GM19463 (cell line): ENCODE data around the gene PPP2R5A.

Source experiments
- ATAC-seq: cut with Tn5 transposase; IDR thresholded peaks from one replicate; pipeline ENCODE4 v1.9.1; 2021; ENCODE audit warnings: mild to moderate bottlenecking, moderate library complexity; ENCODE audit not compliant: unreplicated experiment

PPP2R5A gene

DNA sequence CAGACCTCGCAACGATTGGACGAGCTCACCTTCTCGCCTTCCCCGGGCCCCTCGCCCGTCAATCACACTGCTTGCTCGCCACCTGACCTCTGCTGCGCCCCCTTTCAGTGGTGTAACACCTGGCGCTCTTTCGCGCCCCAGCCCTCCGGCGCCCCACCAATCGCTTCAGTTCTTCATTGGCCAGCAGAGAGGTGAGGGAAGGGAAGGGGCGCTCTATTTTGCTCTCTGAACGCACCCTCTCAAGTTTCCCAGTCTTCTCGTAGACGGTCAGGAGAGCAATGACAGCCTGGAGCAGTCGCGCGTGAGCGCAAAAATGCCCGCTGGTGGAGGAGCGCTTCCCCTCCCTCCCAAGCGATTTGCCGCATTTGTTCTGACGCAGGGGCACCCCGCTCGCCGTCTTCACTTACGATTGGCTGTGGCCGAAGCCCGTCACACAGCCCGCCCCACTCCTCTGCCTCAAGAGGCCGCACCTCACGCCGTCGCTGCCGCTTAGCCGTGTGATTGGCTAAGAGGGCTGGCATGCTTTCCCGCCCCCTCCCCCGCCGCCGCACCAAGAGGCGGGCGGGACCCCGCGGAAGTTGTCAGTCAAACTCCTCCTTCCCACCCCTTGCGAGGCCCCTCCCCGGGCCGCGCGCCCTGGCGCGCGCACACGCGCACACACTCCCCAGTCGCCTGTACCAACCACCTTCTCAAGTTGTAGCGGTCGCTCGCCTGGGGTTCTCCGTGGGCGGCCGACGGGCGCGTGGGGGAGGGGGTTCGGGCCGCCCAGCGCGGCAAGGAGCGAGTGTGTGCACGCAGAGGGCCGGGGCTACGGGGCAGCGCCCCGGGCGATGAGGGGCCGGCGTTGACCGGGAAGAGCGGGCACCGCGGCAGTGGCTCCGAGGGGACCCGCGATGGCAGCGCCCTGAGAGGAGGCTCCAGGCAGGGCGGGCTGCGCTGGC lies at the start of gene PPP2R5A:
TSS of gene PPP2R5A (plus strand) at position 667 of the 941 bp plus-strand sequence. CDS start 701 bp downstream, outside the sequence.
- ATAC-seq = peak; percentile 90

DNA sequence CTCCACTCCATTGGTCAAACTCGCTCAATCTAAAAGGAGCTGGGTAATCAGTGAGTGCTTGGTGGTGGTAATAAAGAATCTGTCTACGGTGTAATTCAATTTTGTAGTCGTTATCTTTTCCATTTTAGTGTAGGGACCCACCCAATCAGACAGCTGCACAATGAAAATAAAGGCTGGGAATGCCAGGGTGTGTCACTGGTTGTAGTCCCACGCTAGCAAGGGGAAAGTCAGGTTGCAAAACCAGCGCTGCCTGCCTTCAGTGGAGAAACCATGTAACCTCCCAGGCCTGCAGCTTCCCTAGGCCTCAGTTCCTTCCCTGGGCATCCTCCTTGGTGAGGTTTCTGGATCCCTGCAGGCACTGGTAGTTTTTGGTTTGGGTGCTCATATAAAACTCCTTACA lies 49.4 kb upstream of the PPP2R5A start:
- no peak for ATAC-seq

GRCh38 chr1:212236664-212237220 lies 48.5 kb upstream of the PPP2R5A start:
- ATAC-seq = no peak

DNA sequence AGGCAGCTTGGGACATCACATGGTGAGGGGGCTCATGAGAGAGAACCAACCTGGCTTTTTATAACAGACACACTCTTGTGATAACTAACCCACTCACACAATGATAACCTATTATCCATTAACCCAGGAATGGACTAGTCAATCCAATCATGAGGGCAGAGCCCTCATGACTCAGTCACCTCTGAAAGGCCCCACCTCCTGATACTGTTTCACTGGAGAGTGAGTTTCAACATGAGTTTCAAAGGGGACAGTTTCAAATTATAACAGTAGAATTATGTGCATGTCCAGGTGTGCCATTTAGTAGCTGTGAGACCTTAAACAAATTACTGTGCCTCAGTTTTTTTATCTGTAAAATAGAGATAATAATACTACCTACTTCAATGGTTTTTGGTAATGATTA lies 47.6 kb upstream of the PPP2R5A start:
- peak; percentile 90 for ATAC-seq

DNA sequence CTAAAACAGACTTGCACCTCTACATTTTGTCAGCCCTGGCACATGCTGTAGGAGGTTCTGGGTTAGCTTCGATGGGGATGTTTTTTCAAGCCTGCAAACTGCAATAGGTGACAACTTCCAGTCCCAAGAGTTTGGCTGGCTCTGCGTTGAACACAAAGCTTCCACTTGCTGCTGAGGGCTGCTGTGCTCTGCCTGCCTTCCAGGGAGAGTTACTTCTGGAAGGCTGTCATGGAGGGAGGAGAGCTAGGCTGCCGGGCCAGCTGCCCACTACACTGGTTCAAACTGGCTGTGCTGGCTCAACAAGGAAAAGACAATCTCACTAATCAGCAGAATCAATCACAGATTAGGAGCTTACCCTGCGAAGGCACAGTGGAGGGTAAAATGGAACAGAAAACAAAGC lies 46.7 kb upstream of the PPP2R5A start:
- no peak for ATAC-seq

- ATAC-seq = no peak
These were observed 43.7 kb upstream of the PPP2R5A start for GRCh38 chr1:212241501-212241900.

- ATAC-seq = no peak
These were observed 43.3 kb upstream of the PPP2R5A start for GRCh38 chr1:212241957-212242287.

DNA sequence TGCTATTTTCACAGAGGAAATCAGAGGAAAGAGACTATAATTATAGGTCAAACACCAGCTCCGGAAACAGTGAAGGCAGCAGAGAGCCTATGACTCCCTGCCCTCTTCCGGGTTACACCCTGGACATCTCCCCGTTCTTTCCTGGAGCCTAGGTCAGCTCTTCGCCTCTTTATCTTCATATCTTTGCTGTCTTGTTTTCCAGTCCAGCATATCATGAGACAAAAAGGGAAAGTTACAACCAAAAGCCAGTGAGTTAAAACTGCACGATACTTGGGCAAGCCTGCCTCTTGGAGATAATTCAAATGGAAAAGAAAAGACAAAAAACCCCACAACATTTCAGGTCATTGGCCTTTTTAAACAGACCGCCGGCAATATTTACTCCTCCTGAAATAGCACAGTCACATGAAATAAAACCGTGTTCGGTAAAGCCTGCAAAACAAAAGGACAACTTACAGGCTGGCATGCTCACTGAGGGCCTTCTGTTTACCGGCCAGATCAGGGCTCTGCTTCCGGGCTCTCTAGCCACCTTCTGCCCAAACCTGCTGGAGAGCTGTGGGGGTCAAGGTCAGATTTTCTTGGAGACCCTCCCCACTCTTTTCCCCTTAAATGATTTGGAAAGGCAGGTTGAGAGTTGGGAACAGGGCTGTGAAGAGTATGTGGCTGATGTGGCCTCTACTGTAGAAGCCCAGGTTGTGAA lies 42.8 kb upstream of the PPP2R5A start:
- no peak for ATAC-seq

- ATAC-seq = no peak
These were observed 42.3 kb upstream of the PPP2R5A start for GRCh38 chr1:212242985-212243308.

GRCh38 chr1:212244441-212244840 lies 40.8 kb upstream of the PPP2R5A start:
- ATAC-seq = no peak

DNA sequence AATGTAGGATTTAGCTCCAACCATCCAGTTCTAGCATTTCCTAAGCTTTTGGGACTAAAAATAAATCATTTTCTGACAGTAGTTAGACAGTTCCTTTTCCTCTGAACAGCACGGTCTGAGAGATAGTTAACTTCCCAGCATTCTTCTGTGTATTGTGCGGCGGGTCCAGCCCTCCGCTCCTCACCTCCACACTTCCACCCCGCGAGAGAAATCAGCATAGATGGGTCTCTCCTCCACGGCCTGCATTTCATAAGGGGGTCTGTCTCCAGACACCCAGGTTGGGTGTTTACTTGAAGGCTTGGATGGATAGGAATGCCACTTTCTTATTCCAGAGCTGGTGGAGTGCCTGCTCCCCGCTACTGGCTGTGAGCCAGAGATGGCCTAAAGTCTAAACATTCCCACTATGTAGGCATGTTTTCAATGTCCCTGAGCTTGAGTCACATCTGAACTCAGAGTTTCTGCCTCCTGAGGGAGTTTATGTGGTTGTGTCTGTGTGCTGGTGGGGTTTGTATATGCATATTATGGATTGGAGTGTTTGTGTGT lies 38.0 kb upstream of the PPP2R5A start:
- no peak for ATAC-seq

- no peak for ATAC-seq
These were observed 37.2 kb upstream of the PPP2R5A start for GRCh38 chr1:212247988-212248387.

- ATAC-seq = no peak
These were observed 30.3 kb upstream of the PPP2R5A start for GRCh38 chr1:212254853-212255363.

GRCh38 chr1:212255705-212256307 lies 29.4 kb upstream of the PPP2R5A start:
- no peak for ATAC-seq

- no peak for ATAC-seq
These were observed 28.8 kb upstream of the PPP2R5A start for GRCh38 chr1:212256369-212256768.

DNA sequence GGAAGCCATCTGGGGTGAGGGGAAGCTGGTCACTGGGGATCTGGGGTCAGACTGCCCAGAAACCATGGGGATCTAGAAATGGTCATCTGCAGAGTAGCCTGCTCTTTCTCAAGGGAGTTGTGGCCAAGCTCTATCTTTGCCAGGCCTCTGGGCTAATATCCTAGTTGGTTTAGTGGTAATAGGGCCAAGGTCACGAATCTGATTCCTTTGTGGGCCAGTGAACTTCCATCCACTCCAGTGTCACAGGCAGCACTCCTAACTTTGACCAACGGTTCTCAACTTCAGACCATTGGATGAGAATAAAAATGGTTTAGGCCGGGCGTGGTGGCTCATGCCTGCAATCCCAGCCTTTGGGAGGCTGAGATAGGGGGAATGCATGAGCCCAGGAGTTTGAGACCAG lies 28.1 kb upstream of the PPP2R5A start:
- no peak for ATAC-seq

DNA sequence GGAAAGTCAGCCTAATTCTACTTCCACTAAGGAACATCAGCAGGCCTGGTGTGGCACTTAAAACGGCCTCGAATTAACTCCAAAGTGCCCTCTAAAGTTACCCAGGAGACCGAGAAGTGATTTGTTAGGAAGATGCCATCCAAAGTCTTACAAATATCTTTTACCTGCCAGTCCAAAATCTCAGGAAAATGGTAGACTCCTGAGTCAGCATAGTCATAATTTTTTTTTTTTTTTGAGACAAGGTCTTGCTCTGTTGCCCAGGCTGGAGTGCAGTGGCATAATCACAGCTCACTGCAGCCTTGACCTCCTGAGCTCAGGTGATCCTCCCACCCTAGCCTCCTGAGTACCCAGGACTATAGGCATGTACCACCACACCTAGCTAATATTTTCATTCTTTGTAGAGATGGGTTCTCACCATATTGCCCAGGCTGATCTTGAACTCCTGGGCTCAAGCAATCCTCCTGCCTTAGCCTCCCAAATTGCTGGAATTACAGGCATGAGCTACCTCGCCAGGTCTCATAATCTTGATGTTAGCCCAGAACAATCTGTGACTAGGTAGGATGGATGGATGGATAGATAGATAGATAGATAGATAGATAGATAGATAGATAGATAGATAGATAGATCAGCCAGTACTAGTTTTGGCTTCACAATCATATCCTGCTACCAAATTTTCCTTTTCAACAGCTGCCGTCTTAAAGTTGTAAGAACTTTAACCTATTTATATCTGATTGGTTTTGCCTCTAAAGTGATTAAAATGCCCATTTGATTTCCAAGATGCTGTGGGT lies 25.3 kb upstream of the PPP2R5A start:
- no peak for ATAC-seq

DNA sequence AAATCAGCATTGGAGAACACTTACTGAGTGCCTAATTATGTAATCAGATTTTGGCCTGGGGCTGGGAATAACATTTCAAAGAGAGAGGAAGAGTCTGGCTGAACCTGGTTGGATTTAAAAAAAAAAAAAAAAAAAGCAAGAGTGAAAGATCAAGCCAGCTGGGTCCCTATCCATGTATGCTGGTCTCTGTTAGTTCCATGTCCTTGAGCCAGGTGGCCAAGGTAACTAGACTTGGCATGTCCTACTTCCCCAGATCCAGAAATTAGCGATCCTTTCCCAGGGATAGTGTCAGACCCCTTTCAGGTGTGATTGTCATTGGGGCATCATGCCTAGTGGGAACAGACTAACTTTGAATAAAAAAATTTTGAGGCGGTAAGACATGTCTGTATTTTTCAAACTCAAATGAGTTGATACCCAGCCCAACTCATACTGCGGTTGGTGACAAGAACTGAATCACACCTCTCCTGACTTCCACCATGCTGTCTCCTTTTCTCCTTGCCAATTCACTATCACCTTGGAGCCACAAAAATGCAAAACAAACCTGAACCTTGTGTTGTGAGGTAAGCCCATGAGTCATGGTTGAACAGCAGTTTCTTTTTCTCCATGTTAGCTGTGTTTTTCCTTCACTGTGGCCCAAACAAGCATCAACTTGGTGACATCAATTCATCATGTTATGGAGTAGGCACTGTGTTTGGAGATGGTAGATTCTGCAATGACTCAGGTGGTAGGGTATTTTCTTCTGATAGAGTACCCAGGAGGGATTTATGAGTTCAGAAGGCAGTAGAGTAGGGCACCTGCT lies 24.5 kb upstream of the PPP2R5A start:
- no peak for ATAC-seq

GRCh38 chr1:212261361-212261929 lies 23.8 kb upstream of the PPP2R5A start:
- no peak for ATAC-seq
